HEK293 (cell line): ENCODE data around the gene CXCL12.

Experiments
- CTCF ChIP-seq: fragments of 450-650 bp; formaldehyde crosslinking; IDR thresholded peaks from 2 replicates; pipeline ENCODE4 v1.5.1; 2016; ENCODE audit warnings: missing biosample characterization, missing genetic modification characterization
- PATZ1 ChIP-seq: fragments of 450-650 bp; formaldehyde crosslinking; IDR thresholded peaks from 2 replicates; pipeline ENCODE4 v1.5.1; 2016; ENCODE audit warnings: missing biosample characterization, missing genetic modification characterization
- ZBTB1 ChIP-seq: fragments of 450-650 bp; formaldehyde crosslinking; IDR thresholded peaks from 2 replicates; pipeline ENCODE4 v1.5.1; 2016; ENCODE audit warnings: missing biosample characterization, missing genetic modification characterization

- TF ChIP-seq CTCF (tag by site-specific recombination) (no peak), ZBTB1 (tag by site-specific recombination) (no peak), PATZ1 (tag by site-specific recombination) (no peak)
These were observed 42.6 kb upstream of the CXCL12 start for GRCh38 chr10:44427479-44427878.
